ENCODE data around the gene NAT16. TPM values are rescaled to one million over a fixed set of nuclear protein-coding genes. Genes with fewer than 3 reads are reported as not detected.

Gene NAT16
- polyA plus RNA-seq, 1 experiment = 0.02 TPM

DNA sequence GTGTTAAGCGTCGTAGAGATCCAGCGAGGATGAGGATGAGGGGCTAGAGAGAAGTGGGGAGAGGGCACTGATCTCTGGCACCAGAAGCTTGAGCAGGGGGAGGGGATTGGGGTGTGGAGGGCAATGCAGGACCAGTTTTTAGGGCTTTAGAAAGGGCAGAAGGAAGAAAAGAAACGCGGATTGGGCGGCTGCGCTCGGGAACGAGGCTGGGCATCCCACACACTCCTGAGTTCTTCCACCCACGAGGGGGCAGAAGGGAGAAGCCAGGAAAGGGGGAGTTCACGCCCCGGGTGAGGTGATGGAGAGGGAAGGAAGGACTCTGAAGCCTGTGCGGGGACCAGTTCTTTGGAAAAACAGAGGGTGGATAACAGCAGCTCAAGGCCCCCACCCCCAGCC, 8.7 kb downstream of the NAT16 start:
- ChIA-PET CTCF (interaction anchor here (0.6 to 3.0 kb wide), 10 partner anchors 22 to 196 kb away, joined by 3 to 31 read pairs (median 7); partner anchors contain the start of genes PLOD3 and ZNHIT1), POLR2A (no interaction called here)
- Histone ChIP-seq H3K36me3 (ENCODE audit: control insufficient read depth, insufficient read depth, low read length) (no peaks in the 10 kb centered on the region), H3K27me3 (ENCODE audit: control insufficient read depth, insufficient read depth, low read length) (peaks cover 52% of the 10 kb centered on the region), H3K4me3 (ENCODE audit: low read depth, low read length) (no peak overlapping the region)
- DNase-seq (ENCODE audit: low read depth) = no peak
- peak; percentile 46 for TF ChIP-seq CTCF (IDR thresholded peaks at IDR 0.05; ENCODE audit: insufficient read depth, low read depth, low read length)

DNA sequence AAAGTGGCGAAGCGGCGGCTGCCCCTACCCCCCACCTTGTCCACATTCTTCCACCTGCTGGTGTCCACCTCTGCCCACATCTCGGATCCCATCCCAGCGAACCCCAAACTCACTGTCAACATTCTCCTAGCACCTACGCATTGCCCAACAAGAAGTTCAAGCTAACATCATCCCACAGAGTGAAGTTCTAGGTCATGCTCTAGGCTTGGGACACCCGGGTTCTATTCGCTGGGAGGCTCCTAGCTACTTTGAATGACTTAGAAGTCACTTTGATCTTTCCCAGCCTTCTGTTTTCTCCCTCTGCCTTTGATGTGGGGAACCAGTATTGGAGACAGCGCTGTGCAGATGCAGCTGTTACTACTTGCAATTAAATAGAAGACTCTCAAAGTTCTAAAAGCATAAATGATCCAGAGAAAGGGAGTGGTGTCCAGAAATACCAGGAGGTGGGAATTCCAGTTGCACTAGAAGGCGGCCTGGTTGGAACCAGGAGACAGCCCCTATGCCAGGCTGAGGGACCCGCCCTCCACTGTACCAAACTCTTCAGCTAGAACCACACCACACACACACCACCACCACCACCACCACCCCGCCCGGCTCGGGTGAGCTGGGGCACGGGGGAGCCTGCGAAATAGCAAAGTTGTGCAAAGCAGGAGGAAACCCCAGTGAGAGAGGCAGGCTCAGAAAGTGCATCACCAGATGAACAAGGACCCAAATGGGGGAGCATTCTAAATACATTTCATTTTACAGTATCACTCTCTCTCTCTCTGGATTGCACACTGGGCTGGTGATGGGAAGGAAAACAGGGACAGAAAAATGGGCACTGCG, 9.3 kb downstream of the NAT16 start:
- ChIA-PET CTCF (interaction anchor here (0.6 to 3.0 kb wide), 20 partner anchors 7 to 195 kb away, joined by 3 to 31 read pairs (median 3); partner anchors contain the start of genes AP1S1, PLOD3 and ZNHIT1), POLR2A (no interaction called here)
- TF ChIP-seq CTCF (IDR thresholded peaks at IDR 0.05; ENCODE audit: insufficient read depth, low read depth, low read length) = no peak
- peaks cover 52% of the 10 kb centered on the region for H3K27me3 ChIP-seq (ENCODE audit: control insufficient read depth, insufficient read depth, low read length)
- no peak overlapping the region for H3K4me3 ChIP-seq (ENCODE audit: low read depth, low read length)
- H3K36me3 ChIP-seq (ENCODE audit: control insufficient read depth, insufficient read depth, low read length) = no peaks in the 10 kb centered on the region
- no peak for DNase-seq (ENCODE audit: low read depth)

DNA sequence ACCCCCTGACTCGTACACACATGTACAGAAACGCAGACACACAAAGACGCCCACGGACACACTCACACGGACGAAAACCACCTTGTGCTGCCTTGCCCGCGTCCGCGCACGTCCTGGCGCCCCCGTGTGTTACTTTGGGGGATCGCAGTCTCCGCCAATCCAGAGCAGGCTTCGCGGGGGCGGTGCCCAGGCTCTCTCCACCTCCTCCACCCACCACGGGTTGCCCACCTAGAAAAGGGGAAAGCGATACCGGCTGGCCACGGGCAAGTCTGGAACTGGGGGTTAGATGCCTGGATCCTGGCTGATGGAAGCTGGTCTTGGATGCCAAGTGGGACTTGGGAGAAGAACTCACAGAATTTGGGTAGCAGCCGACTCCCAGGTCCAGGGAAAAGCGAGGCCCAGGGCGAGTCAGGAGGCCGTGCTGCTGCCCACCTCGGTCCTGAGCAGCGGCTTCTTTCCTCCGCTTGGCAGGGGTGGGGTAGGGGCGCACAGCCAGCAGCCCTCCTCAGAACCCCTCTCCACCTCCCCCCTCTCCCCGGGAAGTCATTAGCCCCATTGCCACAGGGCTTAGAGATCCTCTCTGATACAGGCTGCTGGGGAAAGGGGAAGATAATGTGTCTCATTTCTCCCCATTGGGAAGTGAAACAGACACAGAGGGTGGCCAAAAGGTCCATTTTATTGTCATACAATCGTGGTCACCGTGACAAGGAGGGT, 10.1 kb downstream of the NAT16 start:
- POLR2A ChIA-PET = no interaction called here
- Histone ChIP-seq H3K4me3 (ENCODE audit: low read depth, low read length) (no peak overlapping the region), H3K27me3 (ENCODE audit: control insufficient read depth, insufficient read depth, low read length) (peaks cover 46% of the 10 kb centered on the region), H3K36me3 (ENCODE audit: control insufficient read depth, insufficient read depth, low read length) (no peaks in the 10 kb centered on the region)
- CTCF ChIA-PET = interaction anchor here (0.6 to 3.0 kb wide), 13 partner anchors 8 to 111 kb away, joined by 3 to 31 read pairs (median 4); partner anchors contain the start of gene AP1S1
- peak; percentile 95 for TF ChIP-seq CTCF (IDR thresholded peaks at IDR 0.05; ENCODE audit: insufficient read depth, low read depth, low read length)
- no peak for DNase-seq (ENCODE audit: low read depth)

GRCh38 chr7:101169110-101169837, 10.8 kb downstream of the NAT16 start:
- DNase-seq (ENCODE audit: low read depth) = no peak
- ChIA-PET CTCF (interaction anchor here (1.0 to 3.0 kb wide), 5 partner anchors 23 to 36 kb away, joined by 3 to 31 read pairs (median 3); no protein-coding TSS in a partner anchor), POLR2A (no interaction called here)
- no peak overlapping the region for H3K4me3 ChIP-seq (ENCODE audit: low read depth, low read length)
- TF ChIP-seq CTCF (IDR thresholded peaks at IDR 0.05; ENCODE audit: insufficient read depth, low read depth, low read length) = no peak
- peaks cover 46% of the 10 kb centered on the region for H3K27me3 ChIP-seq (ENCODE audit: control insufficient read depth, insufficient read depth, low read length)
- H3K36me3 ChIP-seq (ENCODE audit: control insufficient read depth, insufficient read depth, low read length) = no peaks in the 10 kb centered on the region

Measured in BJ (cell line).